Limb (tissue), 2 donors: Measurements from ENCODE around the gene GET4.

Source experiments
- DNase-seq, 2 donors: peaks; one replicate each; pipeline ENCODE4 v3.0.0-alpha.2; 2016; ENCODE audit errors: extremely low spot score in 2 of 2

Gene GET4, protein sequence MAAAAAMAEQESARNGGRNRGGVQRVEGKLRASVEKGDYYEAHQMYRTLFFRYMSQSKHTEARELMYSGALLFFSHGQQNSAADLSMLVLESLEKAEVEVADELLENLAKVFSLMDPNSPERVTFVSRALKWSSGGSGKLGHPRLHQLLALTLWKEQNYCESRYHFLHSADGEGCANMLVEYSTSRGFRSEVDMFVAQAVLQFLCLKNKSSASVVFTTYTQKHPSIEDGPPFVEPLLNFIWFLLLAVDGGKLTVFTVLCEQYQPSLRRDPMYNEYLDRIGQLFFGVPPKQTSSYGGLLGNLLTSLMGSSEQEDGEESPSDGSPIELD

DNA sequence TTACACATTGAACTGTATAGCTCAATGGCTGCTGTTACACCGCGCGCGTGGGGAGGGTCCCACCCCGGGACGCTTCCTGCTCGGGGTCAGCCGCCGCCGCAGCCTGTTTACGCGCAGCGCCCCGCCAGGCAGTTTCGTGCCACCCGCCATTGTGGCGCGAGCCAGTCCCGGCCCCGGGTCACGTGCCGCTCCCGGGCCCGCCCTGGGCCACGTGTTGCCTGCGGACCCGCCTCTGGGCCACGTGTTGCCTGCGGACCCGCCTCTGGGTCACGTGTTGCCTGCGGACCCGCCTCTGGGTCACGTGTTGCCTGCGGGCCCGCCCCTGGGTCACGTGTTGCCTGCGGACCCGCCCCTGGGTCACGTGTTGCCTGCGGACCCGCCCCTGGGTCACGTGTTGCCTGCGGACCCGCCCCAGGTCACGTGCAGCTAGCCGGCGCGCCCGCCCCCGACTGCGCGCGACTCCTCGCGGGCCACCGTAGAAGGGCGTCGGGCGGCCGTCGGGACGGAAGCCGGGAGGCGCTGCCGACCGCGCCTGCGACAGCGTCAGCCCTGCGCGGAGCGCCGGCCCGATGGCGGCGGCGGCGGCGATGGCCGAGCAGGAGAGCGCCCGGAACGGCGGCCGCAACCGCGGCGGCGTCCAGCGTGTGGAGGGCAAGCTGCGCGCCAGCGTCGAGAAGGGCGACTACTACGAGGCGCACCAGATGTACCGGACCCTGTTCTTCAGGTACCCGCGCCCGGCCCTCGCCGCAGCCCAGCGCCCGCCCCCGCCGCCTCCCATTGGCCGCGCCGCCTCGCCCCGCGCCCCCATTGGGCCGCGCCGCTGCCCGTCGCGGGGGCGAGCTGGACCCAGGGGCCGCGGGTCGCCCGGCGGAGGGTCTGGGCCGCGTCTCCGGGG is at the start of gene GET4:
Gene GET4 (plus strand): TSS at position 478 of the 895 bp plus-strand sequence. CDS start 92 bp downstream, at position 570.
- peak; percentile 95 to 96 for DNase-seq

DNA sequence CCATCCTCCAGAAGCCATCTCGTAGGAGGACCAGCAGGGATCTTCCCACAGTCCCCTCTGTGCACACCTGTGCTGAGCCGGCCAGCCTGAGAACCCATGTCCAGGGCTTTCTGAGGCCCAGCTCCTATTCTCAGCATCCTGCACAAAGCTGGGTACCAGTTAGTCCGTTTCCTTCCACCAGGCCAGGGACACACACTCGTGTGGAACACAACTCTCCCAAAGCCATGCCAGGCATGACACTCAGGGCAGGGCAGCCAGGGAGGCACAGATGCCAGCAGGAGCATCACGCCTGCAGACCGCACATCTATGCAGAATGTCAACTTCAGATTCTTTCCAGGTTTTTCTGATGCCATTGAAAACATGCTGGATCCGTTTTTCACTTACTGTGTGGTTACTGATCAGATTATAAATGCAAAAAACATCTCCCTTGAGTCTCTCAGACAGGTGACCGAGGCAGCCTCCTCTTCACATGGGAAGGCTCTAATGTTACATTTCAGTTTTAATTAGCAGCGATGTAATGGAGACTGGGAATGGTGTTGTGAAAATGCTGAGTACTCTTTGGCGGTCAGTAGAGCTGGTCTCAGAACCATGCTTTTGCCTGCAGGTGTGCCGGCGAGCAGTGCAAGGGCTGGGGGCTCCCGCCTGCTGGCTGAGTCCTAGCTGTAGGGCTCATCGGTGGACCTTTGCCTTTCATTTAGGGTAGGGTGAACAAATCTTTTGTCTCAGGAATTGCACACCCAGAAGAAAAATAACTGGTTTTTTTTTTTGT is 47.4 kb upstream of the GET4 start:
- DNase-seq = no peak

DNA sequence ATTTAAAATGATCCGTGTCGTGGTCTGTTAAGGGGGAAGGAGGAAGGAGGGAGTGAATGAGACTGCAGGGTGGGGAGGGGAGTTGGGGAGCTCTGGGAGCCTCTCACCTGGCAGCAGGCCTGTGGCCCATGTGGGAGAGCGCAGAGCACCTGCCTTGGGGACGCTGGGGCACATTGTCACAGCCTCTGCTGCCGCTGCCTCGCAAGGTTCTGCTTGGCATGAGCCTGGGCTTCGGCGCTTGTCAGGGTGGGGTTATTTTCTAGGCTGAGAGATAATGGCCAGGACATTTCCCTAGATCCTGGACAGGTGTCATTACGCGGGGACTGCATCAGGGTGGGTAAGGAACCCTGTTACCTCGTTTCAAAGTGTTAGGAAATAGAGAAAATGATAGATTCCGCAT is 46.3 kb upstream of the GET4 start:
- no peak for DNase-seq

DNA sequence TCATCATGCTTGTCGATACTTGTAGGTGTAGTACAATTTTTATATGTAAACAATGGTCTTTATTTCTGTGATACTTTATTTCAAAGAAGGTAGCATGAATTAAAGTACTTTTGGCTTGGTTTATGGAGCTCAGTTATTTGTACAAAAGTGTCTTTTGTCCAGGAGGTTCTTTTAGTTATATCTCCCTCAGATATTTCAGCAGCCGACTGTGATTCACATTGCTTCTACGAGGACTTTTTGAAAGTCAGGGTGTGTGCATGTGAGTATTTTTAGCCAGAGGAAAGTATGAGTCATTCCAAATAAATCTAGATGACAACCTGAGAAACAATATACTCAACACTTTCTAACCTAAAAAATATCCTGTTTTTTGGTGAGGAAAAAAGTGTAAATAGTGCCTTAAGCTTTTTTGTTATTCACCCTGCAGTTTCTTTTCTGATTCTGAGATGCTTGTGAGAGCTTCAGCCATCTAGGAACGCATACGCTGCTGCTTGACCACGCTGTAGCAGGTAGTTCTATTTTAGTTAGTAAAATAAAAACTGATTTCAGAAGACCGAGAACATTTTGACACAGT is 44.7 kb upstream of the GET4 start:
- peak in 1 of 2 donors; percentile 73 for DNase-seq

DNA sequence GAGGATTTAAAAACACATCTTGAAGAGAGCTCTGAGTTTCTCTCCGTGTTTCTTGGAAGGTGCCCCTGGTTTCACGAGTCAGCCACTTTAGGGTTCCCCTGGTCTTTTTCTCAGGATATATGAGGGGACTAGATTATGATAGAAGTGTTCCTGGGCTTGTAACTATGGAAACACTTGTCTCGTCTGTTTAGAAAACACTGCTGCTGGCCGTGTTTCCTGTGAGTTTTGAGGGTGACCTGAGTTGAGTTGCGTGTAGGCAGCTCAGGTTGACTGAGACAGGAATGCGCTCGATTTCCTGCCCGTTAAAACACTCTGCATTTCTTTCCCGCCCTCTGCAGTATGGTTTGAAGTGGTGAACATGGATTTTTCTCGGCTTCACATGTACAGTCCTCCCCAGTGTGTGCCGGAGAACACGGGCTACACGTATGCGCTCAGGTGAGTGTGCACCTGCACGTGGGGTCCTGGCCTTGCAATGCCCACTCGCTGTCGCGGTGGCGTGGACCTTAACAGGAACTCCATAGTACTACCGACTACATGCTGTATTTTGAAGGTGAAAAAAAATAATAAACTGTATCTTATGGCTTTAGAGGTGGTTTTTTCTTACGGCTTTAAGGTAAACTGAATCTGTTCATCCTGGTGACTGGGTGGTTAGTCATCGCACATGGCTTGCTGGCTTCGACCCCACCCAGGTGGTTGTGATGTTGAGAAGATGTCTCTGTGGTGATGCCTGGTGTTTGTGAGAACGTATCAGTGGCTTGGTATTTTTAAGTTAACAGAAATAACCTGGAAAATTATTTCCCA is 44.0 kb upstream of the GET4 start, which contains the start of gene SUN1:
Gene SUN1 (plus strand): TSS at position 310 of the 801 bp plus-strand sequence. CDS start 49 bp downstream, at position 359.
- peak; percentile 49 to 52 for DNase-seq

DNA sequence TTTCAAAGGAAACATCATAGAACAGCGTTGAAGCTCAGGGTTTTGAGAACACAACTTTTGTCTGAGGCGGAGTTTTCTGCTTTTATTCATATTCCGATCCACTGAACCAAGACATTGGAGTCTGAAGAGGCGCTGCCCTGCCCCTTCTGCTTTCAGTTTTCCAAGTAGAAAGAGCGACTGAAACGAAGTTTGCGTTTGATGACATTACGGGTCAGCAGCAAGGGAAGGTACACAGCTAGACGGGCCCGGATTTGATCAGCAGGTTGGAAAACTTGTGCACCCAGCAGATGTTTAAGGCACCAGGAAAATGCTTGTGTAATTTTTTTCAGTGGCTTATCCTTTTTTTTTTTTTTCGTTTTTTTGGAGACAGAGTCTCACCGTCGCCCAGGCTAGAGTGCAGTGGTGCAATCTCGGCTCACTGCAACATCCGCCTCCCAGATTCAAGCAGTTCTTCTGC is 43.4 kb upstream of the GET4 start:
- DNase-seq = no peak

DNA sequence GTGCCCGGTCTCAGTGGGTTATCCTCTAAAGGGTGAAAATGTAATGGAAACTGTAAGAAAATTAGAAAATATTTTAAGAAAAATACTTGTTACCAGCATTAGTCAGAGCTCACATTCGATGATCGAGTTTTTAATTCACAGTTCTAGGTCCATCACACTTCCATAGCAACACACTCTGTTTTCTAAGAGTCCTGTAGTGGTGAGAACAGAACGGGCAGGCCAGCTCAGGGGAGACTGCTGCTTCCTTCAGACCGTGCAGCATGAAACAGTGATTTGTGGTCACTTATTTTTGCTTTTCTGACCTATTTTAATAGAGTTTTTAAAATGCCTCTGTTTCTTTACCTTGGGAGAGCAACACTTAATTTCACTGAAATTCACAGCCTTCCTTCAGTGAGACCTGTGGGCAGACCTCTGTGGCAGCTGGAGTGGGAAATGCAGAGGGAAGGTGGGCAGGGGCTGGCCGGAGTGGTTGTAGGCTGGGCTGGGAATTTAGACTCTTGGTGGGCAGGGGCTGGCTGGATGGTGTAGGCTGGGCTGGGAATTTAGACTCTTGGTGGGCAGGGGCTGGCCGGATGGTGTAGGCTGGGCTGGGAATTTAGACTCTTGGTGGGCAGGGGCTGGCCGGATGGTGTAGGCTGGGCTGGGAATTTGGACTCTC is 42.6 kb upstream of the GET4 start:
- no peak for DNase-seq

DNA sequence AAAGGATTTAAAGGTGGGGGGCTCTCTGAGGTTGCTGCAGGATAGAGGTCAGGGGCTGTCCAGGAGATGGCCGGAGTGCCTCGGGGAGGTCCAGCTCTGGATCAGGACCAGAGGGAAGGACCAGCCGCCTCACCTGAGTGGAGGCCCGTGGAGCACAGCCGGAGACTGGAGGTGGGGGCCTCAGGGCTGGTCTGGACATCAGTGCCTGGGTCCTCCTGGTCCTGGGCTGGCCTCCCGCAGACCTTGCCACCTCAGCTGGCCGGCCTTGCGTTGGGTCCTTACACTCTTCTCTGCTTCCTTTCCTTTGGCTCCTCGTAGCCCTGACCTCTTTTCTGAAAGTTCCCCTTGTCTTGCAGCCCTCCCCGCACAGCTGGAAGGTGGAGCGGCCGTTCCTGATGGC is 42.1 kb upstream of the GET4 start:
- DNase-seq = peak in 1 of 2 donors; percentile 19

DNA sequence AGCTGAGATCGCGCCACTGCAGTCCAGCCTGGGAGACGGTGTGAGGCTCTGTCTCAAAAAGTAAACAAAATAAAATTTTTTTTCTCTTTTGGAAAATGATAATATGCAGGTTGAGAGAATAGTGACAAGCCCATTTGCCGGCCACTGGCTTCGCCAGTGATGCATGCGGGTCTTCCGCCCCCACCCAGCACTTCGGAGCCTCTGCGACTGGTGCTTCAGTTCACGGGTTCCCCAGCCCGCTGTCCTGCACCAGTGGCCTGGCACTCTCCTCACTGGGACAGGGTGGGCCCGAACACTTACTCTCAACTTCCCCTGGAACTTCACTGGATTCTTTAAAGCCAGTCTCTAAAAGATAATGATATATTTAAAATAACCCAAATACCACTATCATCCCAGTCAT is 41.3 kb upstream of the GET4 start:
- no peak for DNase-seq

DNA sequence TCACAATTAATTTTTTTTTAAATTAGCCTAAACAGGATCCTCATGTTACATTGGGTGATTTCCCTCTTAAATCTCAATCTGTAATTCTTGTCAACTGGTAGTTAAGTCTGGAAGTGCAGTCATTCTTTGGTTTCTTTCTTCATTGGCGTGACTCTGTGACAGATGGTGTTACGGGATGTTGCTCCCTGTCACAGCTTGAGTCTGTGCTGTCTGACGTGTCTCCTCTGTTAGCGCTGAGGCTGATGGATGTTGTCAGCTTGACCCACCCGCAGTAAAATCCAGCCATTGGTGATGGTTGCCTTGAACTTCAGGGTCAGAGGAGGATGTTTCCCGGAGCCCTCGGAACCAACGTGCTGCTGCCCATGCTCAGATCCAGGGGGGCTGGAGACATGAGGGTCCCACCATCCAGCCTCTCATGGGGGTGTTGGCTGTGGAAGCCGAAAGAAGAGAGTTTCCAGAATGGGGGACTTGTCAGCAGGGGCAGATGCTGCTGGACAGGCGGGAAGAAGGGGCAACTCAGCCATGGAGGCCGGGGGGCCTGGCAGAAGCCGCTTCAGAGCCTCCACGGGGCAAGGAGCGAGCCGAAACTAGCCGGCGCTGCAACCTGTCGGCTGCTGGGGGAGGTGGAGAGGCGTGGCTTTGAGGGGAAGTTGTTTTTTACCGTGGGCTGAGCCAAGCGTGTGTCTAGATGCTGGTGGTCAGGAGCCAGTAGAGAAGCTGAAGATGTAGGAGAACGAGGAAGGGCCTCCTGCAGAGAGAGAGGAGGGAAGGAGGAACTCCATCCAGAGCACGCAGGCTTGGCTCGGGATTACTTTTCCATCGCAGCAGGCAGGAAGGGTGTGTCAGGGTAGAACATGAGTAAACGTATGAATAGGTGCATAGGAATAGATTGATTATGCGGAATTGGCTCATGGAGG is 40.6 kb upstream of the GET4 start:
- DNase-seq = no peak

DNA sequence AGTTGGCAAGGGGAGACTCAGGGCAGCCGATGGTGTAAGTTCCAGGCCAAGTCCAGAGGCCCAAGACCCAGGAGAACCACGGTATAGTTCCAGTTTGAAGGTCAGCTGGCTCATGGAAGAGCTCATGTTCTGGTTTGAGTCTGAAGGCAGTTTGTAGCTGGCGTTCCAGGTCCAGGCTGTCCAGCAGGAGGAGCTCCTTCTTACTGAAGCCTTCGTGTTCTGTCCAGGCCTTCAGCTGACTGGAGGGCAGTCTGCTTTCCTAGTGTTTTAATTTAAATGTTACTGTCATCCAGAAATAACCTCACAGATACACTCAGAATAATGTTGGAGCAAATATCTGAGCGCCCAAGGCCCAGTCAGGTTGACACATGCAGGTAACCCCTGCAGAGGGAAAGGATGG is 39.9 kb upstream of the GET4 start:
- DNase-seq = no peak

DNA sequence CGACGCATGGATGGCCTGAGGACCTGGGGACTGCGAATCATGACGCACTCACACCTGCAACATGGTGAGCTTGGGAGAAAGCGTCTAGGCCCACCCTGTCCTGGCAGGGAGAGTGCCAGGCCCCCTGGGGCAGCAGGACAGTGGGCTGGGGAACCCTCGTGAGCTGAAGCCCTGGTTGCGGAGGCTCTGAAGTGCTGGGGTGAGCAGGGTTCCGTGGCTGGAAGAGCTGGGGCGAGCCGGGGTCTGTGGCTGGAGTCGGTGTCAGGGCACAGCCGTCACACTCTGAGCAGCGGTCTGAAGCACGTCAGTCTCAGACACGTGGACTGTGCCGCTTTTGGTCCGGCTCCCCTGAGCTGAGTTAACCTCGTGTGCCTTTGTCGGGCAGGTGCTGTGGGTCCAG is 39.4 kb upstream of the GET4 start:
- no peak for DNase-seq

DNA sequence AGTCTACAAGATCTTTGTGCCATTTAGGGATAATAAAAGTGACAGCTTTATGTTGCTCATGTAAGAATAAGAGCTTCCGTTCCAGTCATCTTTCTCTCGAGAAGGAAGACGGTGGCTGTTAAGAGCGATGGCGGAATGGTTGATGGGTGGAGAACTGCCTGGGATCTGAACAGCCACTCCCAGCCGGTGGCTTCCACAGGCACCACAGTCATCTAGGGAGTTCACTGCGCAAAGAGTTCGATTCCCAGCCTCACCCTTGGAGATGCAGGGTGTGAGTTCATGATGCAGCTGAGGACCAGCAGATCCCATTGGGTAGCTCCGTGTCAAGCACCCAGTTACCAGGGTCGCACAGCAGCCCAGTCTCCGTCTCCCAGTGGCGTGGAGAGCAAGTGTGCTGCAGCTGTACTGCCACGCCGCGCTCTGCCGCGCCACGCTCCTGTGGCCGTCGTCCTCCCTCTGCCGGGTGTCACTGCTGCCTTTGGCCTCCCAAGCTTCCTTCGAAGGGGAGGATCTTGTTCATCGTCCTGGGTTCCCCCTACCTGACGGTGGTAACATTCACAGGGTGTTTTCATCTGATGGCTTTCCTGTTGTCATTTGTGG is 36.3 kb upstream of the GET4 start:
- no peak for DNase-seq

DNA sequence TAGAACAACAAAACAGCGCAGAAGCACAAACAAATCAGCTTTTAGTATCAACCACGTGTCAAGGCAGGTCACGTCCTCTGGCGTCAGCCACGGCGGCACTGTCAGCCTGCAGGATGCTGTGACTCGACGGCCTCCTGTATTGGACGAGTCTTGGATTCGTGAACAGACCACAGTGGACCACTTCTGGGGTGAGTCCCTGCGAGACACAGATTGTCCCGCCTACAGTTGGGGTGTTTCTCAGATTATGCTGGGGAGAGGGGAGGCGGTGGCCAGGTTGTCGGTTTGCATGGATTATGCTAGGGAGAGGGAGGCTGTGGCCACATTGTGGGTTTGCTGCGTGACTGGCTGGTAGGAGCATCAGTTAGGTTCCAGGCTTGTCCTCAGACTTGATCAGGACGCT is 34.4 kb upstream of the GET4 start:
- DNase-seq = no peak

DNA sequence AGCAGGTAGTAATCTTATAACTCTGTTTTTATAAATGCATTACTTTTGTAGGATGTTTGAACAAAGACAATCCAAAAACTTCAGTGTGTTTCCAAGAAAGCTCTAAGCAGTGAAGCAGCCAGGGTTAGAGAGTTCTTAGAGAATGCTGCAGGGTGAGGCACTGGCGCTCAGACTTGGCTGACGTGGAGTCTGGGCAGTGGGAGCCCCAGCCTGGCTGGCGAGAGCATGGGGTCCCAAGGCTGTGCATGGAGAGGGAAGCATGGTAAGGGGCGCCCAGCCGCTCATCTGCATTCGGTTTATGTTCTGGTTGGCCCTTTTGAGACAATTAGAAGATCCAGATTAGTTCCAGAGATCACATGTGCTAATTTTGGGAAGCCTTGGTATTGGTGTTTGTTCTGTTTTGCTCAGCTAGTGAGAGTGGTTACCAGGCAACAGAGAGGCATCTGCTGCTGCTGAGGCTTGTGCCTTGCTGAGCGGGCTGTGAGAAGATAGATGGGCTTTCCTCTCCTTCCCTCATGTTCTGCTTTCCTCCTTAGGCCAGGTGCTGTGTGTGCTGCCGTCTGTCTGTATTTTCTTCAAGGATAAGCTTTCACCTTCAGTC is 33.8 kb upstream of the GET4 start:
- peak in 1 of 2 donors; percentile 64 for DNase-seq

DNA sequence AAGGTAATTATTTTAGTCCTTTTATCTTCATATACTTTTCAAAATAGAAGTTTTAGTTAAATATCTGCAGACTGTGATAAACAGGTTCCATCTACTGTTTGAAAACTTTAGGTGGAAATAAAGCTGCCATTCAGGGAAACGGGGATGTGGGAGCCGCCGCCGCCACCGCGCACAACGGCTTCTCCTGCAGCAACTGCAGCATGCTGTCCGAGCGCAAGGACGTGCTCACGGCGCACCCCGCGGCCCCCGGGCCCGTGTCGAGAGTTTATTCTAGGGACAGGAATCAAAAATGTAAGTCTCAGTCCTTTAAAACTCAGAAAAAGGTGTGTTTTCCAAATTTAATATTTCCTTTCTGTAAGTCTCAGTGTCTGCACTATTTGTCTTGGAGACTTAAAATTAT is 33.1 kb upstream of the GET4 start:
- DNase-seq = no peak

DNA sequence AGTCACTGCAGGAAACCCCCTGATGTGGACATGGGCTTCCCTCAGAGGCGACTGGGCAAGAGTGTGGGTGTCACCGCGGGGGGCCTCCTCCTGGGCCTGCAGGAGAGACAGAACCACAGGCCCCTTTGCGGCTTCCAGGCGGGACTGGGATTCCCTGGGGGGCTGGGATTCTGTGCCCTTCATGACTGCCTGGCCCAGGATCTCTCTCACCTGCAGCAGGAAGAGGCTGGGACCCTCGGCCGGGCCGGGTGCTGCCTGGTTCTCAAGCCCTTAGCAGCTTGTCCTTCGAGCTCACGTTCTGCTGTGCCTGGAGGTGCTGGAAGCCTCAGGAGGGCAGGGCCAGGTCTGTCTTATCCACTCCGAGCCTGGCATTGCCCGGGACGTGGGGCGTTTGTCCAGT is 32.3 kb upstream of the GET4 start:
- DNase-seq = no peak

DNA sequence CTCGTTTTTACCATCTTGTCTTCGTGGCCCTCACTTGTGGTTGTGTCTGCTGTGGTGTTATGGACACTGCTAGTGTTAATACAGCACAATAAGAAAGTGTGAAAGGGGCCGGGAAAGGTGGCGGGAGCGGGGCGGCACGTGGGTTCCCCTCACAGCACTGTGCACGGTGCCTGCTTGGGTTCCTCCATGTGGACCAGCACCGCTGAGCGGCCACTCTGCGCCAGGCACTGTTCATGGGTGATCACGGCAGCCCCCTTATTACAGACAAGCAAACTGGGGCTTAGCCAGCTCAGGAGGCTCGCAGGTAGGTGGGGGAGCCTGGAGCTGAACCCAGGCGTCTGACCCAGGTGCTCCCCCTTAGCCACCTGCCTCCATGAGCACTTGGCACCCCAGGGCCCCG is 31.8 kb upstream of the GET4 start:
- no peak for DNase-seq
